Left renal cortex interstitium (tissue), 4 donors: ENCODE measurements around the gene PEAK1. TPM values are rescaled to one million over a fixed set of nuclear protein-coding genes. Genes with fewer than 3 reads are reported as not detected.
A peak's percentile ranks its signal among the peaks of the same experiment; 100 is the strongest.
"Not testable (repeated sequence)": the region's sequence is repeated elsewhere in the genome, so short reads cannot be mapped to it uniquely, and the experiment has no call there.

ENCODE experiments used
- DNase-seq, 4 donors: peaks; one replicate each; pipeline ENCODE4 v3.0.0-alpha.2; 2013; ENCODE audit warnings: low read depth in 4 of 4, low spot score in 2 of 4, missing footprints in 1 of 4
- polyA plus RNA-seq, 4 donors: library from polyadenylated mRNA; unstranded; fragments of 120-200 nt; gene quantifications; one replicate each; pipeline ENCODE4 v1.2.1, GENCODE V29; 2013; ENCODE audit not compliant: insufficient read length in 4 of 4

Gene PEAK1
- polyA plus RNA-seq, 4 donors = 24.4 to 38.8 (median 32.1) TPM

DNA sequence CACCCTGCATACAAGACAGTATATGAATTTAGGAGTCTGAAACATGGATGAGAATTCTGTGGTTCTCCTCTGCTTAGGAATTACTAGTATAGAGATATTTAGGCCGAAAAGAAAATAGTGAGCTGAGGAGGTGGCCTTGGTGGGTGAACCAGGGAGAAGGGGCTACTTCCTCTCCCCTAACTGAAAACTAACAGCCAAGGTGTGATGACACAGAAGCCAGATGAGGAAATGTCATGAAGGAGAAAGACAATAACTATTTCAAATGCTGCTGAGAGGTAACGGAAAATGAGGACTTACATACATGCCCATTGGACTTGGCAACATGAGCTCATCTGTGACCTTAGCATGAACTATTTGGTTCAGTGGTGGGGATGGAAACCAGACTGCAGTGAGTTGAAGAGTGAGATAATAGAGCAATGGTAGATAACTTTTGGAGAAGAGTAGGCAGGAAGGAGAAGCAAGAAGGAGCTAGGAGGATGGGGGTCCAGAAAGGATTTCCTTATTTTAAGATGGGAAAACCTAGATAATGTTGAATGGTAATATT lies 234.6 kb downstream of the PEAK1 start:
- DNase-seq = no peak

DNA sequence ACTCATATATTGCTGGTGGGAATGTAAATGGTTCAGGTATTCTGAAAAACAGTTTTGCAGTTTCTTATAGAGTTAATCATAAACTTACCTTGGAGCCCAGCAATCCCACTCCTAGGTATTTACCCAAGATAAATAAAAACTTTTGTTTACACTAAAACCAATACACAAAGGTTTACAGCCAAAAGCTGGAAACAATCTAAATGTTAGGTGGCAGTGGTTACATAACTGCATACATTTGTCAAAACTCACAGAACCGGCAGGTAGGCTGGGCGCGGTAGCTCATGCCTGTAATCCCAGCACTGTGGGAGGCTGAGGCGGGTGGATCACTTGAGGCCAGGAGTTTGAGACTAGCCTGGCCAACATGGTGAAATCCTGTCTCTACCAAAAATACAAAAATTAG lies 235.6 kb downstream of the PEAK1 start:
- DNase-seq = not testable (repeated sequence)

DNA sequence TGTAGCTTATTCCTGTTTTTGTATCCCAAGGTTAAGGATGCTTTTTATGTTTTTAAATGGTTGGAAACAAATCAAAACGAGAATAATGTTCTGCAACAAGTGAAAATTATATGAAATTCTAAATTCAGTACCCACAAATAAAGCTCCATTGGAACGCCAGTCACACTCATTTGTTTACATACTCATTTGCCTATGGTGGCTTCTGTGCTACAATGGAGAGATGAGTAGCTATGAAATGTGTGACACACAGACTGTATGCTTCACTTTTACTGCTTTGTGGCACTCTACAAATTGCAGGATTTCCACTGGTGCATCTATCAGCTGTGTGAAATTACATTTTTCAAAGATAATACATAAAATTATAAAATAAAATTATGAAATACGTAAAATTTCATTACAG lies 236.8 kb downstream of the PEAK1 start:
- no peak for DNase-seq

DNA sequence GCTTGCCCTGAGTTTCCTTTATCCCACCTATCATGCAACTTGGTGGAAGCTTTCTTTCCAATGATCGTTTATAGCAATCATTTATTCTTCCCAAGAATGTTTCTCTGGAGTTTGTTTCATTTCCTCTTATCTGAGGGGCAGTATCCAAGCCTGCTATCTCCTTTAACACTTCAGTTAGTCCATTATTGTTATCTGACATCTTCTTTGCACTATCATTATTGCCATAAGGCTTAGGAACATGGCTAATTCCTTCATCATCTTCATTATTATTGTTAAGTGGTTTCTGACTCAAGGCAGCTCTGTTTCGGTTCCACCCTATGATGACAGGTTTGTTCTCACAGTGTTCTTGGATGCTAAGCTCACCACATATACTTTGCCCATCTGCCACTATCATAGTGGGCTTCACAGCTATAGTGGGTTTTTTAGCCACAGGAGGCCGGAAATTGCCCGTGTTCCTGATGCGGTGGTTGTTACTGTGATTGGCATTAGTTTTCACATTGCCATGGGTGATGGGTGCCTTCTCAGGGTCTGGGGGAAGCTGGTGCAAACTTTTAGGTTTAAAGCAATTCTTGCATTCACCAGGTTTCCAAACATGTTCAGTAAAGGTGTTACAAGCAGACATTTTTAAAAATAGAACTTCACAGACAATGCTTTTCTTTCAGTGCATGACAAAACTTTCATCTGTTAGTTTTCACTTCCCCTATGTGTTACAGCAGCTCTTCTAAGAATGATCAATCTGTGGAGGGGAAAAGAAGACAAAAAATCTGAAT lies 238.4 kb downstream of the PEAK1 start:
- DNase-seq = no peak

DNA sequence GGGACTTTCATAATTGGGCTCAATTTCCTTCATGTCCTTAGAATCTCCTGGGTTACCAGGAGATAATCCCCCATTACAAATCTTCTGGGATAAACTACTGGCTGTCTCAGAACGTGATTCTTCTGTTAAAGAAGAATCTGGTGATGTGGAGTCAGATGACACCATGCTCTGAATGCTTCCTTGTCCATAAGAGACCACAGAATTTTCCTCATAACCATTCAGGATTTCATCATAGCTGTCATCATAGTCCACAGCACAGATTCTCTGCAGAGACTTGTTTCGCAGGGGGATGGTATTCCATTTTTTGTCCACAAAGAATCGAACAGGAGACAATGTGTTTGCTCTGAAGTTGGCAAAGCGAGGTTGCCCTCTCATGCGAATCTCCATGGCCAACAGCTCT lies 239.1 kb downstream of the PEAK1 start:
- DNase-seq = no peak

DNA sequence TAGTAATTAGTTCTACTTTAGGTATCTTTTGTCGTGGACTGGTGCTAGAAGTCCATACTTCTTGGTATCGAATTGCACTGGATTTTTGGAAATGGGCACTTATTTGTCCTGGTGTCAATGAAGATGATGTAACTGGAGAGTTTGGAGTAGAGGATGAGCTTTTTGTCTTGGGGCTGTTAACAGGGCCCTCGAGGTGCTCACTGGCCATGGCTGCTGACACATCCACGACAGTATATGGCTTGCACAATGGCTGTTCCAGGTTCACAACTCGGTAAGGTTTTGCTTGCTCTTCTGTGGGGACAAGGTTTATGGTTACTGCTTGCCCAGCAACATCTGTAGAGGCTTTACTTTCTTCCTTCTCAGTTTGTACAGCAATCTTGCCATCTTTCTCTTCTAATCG lies 239.6 kb downstream of the PEAK1 start:
- no peak for DNase-seq

DNA sequence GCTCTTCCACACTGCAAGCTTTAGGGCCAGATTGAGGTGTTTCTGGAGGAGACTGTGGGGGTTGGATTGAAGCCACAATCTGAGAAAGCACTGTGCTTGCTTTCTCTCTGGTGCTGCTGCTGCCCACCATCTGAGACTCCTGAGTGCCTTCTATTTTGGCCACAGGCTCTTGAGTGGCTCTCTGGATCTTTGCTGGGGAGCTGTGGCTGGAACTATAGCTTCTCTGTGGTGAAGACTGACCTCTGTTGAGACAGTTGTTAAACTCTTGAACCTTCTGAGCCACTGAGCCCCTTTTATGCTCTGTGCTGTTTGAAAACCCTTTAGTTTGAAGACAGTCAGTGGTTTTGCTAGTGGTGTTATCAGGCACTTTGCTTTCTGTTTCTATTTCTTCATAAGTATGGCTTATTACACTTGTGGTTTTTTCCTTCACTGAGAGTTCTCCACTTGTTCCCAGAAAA lies 240.3 kb downstream of the PEAK1 start:
- no peak for DNase-seq

DNA sequence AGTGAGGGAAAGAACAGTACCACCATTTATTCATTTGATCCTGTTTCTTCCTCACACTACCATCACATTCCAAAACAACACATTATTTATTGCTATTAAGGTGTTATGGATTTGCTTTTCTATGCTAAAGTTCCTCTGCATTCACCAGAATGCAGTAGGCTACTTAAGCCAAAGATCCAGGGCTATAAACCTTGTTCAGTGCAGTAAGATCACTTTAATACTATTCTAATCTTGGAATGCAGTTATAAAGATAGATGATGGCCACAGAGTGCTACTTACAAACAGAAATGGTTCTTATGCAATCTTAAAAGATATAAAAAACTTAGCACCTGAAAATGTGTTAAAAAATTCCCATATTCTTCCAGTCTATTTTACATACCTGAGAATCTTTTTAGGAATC lies 241.5 kb downstream of the PEAK1 start:
- DNase-seq = no peak

DNA sequence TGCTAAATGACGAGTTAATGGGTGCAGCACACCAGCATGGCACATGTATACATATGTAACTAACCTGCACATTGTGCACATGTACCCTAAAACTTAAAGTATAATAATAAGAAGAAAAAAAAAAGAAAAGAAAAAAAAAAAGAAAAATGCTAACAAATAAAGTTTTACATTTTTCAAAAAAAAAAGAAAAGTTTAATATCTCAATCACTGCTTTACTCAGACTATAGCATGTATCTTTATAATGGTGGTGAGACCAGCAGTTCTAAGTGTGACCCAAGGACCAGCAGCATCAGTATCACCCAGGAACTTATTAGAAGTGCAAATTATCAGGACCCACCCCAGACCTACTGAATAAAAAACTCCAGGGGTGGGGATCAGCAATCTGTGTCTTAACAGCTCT lies 243.8 kb downstream of the PEAK1 start:
- DNase-seq = not testable (repeated sequence)

DNA sequence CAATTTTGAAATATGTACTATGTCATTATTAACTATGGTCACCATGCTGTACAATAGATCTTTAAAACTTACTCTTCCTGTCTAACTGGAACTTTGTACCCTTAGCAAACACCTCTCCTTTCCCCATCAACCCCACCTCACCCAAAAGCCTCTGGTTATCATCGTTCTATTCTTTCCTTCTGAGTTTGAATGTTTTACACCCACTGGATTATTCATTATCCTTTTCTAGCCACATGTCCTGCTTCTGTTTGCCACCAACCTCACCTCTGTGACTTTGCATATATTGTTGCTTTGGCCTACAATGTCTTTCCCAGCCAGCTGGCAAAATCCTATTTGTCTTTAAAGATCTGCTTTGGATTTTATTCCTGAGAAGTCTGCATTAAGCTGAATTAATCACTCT lies 246.4 kb downstream of the PEAK1 start:
- DNase-seq = no peak

DNA sequence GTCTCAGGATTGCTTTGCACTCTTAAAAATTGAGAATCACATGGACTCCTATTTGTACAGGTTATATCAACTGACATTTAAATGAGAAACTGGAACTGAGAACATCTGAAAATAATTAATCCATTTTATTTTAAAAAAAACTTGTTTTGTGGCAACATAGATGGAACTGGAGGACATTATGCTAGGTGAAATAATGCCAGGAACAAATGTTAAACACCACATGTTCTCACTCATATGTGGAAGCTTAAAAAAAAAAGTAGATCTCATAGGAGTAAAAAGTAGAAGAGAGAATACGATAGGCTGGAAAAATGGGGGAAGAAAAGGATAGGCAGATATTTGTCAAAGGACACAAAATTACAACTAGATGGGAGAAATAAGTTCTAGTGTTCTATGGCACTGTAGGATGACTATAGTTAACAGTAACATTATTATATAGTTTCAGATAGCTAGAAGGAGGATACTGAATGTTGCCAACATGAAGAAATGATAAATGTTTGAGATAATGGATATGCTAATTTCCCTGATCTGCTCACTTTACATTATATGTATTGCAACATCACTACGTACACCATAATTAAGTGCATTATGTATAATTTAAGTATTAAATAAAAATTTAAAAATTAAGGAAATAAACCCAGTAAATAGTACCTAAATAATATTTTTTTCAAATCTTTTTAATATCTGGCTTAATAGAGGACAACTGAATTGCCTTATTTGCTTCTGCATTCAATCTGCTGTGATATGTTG lies 248.5 kb downstream of the PEAK1 start:
- no peak for DNase-seq

DNA sequence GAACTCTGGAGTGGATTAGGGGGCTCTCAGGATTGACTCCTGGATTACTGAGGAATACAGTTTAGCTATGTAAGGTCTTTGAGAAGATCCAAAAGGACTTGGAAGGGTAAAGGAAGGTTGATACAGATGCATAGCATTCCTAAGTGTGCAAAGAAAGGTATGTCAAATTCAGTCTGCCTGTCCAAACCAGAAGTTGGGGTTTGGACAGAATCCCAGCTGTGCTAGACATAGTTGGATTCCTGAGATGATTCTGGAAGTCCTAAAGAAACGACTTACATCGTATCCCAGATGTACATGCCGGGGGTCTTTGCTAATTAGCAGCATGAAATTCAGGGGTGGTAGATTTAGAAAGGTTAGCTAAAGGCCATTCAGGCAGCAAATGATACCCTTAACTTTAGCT lies 251.3 kb downstream of the PEAK1 start:
- DNase-seq = no peak

DNA sequence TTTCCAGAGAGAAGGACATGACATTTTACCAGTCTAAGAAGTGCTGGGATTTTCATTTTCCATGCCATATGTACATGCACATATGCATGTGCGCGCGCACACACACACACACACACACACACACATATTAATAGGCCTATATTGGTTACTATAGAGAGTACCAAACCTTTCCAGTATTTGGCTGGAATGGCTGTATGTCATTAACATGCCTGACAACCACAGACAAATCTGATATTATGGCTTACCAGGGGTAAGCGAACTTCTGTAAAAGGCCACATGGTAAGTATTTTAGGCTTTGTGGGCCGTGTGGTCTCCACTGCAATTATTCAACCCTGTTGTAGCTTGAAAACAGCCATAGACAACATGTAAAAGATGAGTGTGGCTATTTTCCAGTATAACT lies 251.8 kb downstream of the PEAK1 start:
- no peak for DNase-seq

DNA sequence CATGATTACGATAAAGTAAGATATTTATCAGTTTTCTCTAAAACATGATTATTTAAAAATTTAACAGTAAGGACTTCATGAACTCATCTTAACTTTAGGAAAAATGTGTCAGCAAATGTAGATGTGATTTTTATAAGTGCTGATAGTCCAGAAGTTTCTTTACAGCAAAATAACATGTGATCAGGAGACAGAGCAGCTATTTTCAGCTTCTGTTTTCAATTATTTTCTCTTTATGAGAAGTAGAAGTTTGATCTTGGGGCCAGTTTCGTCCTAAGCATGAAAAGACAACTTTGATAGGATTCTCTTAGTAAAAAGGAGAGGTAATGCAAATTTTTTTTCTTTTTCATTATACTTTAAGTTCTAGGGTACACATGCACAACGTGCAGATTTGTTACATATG lies 252.5 kb downstream of the PEAK1 start:
- no peak for DNase-seq

DNA sequence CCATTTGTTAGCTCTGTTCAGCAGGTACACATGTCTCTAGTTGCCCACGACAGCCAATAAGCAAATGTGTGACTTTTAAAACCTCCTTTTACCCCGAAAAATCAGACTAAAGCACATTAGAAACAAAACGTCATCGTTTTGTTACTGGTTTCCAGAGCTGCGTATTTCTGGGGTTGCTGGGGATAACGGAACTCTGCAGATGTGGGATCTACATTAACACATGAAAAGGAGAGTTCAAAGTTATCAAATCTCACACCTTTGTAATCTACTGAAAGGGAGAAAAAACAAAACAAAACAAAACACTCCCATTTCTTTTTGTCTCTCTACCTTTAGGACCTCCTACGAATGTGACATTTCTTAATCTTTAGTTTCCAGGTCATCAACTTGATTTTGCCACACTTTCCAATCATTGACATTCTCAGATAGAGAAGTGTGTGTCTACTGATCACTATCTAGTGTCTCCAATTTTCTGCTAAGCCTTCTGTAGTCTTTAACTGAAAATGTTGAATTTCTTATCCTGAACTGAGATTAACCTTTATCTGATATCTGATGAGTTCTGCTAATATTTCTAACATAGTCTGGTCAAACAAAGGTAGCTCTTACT lies 256.0 kb downstream of the PEAK1 start:
- DNase-seq = no peak

DNA sequence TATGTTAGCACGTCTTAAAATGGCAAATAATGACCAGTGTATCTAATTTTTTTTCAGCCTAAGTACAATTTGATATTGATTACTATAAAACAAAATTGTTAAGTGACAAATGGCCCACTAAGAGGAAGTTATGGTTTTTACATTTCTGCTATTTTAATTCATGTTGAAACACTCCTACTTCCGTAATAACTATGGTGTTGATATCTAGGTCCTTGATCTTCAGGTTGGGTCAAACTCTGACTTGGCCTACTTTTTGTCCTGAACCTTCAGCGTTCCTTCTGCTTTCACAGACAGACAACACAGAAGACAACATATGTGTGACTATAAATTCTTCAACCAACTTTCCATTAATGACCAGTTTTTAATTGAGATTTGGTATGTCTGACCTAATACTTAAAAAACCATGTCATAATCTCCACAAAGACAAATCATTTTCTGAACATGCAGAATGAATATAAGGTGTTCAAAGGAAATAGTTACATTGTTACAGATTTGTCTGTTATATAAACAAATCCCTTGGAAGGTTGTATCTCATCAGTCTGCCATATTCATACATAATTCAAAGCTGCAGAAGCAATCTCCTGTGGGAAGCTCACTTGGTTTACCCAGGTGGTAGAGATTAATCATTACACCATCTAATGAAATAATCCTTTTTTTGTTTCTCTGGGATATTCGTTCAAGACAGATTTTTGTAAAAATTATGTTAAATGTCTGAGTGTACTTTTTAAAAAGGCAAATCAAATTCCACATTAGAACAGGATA lies 256.9 kb downstream of the PEAK1 start:
- DNase-seq = no peak

DNA sequence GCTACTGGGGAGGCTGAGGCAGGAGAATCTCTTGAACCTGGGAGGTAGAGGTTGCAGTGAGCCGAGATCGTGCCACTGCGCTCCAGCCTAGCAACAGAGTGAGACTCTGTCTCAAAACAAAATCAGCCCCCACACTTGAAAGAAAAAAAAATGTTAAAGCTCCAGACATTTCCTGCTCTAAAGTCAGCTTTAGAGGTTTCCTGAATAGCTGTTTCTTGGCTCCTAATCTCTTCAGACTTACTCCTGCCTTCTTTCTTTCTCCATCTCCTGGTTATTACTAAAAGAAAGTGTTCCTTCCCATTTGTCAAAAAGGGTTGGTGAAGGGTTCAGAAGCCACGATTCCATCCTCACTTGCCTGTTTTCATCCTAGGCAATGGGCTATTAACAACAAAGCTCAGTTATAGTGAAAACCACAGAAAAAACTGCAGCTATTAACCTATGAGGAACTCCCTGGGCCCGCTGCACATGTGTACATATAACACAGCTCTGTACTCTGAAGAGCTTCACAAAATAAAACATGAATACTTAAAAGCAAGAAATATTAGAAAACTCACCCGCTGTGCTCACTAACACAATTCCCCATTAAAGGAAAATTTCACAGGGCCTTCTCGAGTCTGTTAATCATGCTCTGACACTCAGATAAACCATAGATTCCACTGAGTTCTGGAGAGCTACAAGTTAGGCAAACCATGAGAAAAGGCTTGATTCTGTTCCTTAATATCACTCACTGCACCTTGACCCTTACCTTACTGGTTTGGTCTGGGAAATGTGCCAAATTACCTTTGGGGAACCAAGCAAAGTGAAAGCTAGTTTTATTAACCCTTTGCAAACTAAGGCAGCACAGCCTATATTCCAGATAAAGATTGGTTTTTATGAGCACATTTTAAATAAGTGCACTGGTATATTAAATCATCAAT lies 259.1 kb downstream of the PEAK1 start:
- DNase-seq = peak in 2 of 4 donors; percentile 19 to 32

DNA sequence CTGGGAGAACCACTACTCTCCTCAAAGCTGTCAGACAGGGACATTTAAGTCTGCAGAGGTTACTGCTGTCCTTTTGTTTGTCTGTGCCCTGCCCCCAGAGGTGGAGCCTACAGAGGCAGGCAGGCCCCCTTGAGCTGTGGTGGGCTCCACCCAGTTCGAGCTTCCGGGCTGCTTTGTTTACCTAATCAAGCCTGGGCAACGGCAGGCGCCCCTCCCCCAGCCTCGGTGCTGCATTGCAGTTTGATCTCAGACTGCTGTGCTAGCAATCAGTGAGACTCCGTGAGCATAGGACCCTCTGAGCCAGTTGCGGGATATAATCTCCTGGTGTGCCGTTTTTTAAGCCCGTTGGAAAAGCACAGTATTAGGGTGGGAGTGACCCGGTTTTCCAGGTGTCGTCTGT lies 263.9 kb downstream of the PEAK1 start:
- DNase-seq = not testable (repeated sequence)

DNA sequence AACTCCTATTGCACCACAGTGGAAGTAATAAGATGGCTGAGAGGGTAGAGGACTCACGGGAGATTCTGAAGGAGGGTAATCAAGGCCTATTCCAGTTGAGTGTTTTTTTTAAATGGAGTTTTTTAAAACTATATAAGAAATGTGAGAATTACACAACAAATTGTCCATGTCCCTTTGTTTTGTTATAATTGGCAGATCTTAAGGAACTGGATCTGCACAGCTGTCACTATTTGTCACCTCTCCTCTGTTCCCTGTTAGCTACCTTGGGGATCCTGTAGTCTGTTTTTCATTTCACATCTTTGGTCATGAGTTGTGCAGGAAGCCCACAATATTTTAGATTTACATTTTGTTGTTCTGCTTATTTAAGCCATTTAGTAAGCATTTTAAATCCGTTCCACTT lies 271.7 kb downstream of the PEAK1 start:
- DNase-seq = no peak

DNA sequence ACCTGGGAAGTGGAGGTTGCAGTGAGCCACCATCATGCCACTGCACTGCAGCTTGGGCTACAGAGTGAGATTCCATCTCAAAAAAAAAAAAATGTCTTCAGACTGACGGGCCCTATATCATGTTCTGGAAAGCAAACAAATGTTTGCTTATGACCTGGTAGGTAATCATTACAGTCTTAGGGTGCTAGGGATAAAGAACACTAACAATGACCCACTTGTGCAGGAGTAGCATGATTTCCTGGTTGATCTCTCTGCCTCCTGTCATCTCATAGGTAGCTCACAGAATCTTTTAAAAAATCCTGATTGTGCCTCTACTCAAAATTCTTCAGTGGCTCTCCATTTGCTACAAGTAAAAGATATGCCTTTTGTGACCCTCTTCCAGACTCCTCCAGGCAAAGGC lies 274.5 kb downstream of the PEAK1 start:
- no peak for DNase-seq
